Endothelial cell of umbilical vein (primary cell): ENCODE results near the gene SOX9. TPM values are rescaled to one million over a fixed set of nuclear protein-coding genes. Genes with fewer than 3 reads are reported as not detected.

Experiments used
- BruUV-seq: library from RNA; stranded (reverse); fragments of 400-500 nt; replicated peaks from 2 replicates; lab custom pipeline; 2021; lab: Mats Ljungman, UMichigan
- CTCF ChIA-PET: fragments of 300-600, 350-600 bp; sonication (Branson Sonifier 250); formaldehyde crosslinking; loops from one replicate; lab custom pipeline; 2021; ENCODE audit warnings: antibody characterized with exemption, inconsistent platforms; lab: Charles Lee
- POLR2A ChIA-PET: fragments of 300-600, 350-600 bp; sonication (Branson Sonifier 250); formaldehyde crosslinking; loops from one replicate; lab custom pipeline; 2021; ENCODE audit warnings: antibody characterized with exemption, inconsistent platforms; lab: Charles Lee
- DNase-seq: peaks from one replicate; pipeline ENCODE4 v3.0.0-alpha.2; 2011; ENCODE audit warnings: low read depth, low spot score
- FAIRE-seq: peaks from 2 replicates; lab custom pipeline; 2011; peaks lifted over from hg19 to GRCh38; lab: Jason Lieb, UNC
- H2AFZ ChIP-seq: 2 replicates; pipeline ENCODE4 v1.6.0; 2012; ENCODE audit warnings: low read depth, low read length, control low read depth, inconsistent platforms
- H3K27ac ChIP-seq: 2 replicates; pipeline ENCODE4 v1.5.1; 2011; ENCODE audit warnings: low read depth, mild to moderate bottlenecking, control low read depth, low read length, moderate library complexity; ENCODE audit not compliant: insufficient read depth
- H3K27me3 ChIP-seq, 2 experiments: 2 replicates each; pipeline versions ENCODE4 v1.6.0 to v1.6.1; 2011; ENCODE audit warnings: low read length in 2 of 2, mixed read lengths in 1 of 2; ENCODE audit not compliant: control insufficient read depth in 2 of 2, insufficient read depth in 2 of 2
- H3K36me3 ChIP-seq, 2 experiments: 2 replicates in 1 of 2; 3 replicates in 1 of 2; pipeline ENCODE4 v1.5.1; 2011; ENCODE audit warnings: low read length in 2 of 2, mild to moderate bottlenecking in 1 of 2, moderate library complexity in 1 of 2; ENCODE audit not compliant: control insufficient read depth in 2 of 2, insufficient read depth in 2 of 2; ENCODE audit errors: extremely low read depth in 1 of 2
- H3K4me1 ChIP-seq: 3 replicates; pipeline ENCODE4 v1.5.1; 2011; ENCODE audit warnings: mild to moderate bottlenecking, low read length; ENCODE audit not compliant: control insufficient read depth, insufficient read depth; ENCODE audit errors: extremely low read depth
- H3K4me2 ChIP-seq: 2 replicates; pipeline ENCODE4 v1.6.1; 2011; ENCODE audit warnings: low read length, control low read depth, mixed read lengths; ENCODE audit not compliant: insufficient read depth
- H3K4me3 ChIP-seq, 3 experiments: fragments of 200-600 bp in 1 of 3; sonication (generic), shearing (Covaris generic) in 1 of 3; replicated peaks in 1 of 3; 2 replicates each; pipeline ENCODE4 v1.5.1; 2011 to 2016; ENCODE audit warnings: control low read depth in 3 of 3, low read length in 3 of 3, mild to moderate bottlenecking in 2 of 3, inconsistent platforms in 1 of 3, low read depth in 1 of 3, moderate library complexity in 1 of 3; ENCODE audit not compliant: insufficient read depth in 1 of 3
- H3K79me2 ChIP-seq: 2 replicates; pipeline ENCODE4 v1.6.0; 2012; ENCODE audit warnings: low read length, inconsistent platforms; ENCODE audit not compliant: control insufficient read depth, insufficient read depth
- H3K9ac ChIP-seq: replicated peaks from 2 replicates; pipeline ENCODE3; 2011; ENCODE audit warnings: low read length, control low read depth; ENCODE audit not compliant: insufficient read depth; ENCODE audit errors: extremely low read depth
- H3K9me1 ChIP-seq: replicated peaks from 3 replicates; pipeline ENCODE4 v1.6.0; 2011; ENCODE audit warnings: mild to moderate bottlenecking, low read length; ENCODE audit not compliant: control insufficient read depth, insufficient read depth; ENCODE audit errors: extremely low read depth
- H3K9me3 ChIP-seq: replicated peaks from 2 replicates; pipeline ENCODE4 v1.5.1; 2012; ENCODE audit warnings: low read length, inconsistent platforms; ENCODE audit not compliant: control insufficient read depth, insufficient read depth
- H4K20me1 ChIP-seq: replicated peaks from 2 replicates; pipeline ENCODE3; 2011; ENCODE audit warnings: mild to moderate bottlenecking, low read length; ENCODE audit not compliant: control insufficient read depth, insufficient read depth; ENCODE audit errors: extremely low read depth
- CTCF ChIP-seq, 2 donors: IDR thresholded peaks; 1 replicate in 1 of 2; 2 replicates in 1 of 2; pipeline ENCODE4 v1.5.1; 2011; ENCODE audit warnings: low read length in 2 of 2, mild to moderate bottlenecking in 2 of 2, moderate library complexity in 2 of 2, control low read depth in 1 of 2, inconsistent platforms in 1 of 2, low read depth in 1 of 2; ENCODE audit not compliant: insufficient read depth in 1 of 2; ENCODE audit errors: extremely low read depth in 1 of 2
- EZH2 ChIP-seq: IDR thresholded peaks from 2 replicates; pipeline ENCODE4 v1.6.1; 2012; ENCODE audit warnings: borderline replicate concordance, low read depth, mild to moderate bottlenecking, moderate library complexity, low read length, inconsistent platforms; ENCODE audit not compliant: severe bottlenecking
- FOS ChIP-seq: IDR thresholded peaks from 2 replicates; pipeline ENCODE4 v1.6.1; 2011; ENCODE audit warnings: mild to moderate bottlenecking, low read length, moderate library complexity, borderline replicate concordance; ENCODE audit not compliant: insufficient read depth
- GATA2 ChIP-seq: IDR thresholded peaks from 2 replicates; pipeline ENCODE4 v1.7.0; 2011; ENCODE audit warnings: low read depth, mild to moderate bottlenecking, moderate library complexity, mixed read lengths, low read length; ENCODE audit not compliant: insufficient read length, insufficient read depth
- JUN ChIP-seq: IDR thresholded peaks from 2 replicates; pipeline ENCODE4 v1.6.1; 2011; ENCODE audit warnings: borderline replicate concordance, low read depth; ENCODE audit not compliant: insufficient read length, insufficient read depth
- MYC ChIP-seq: IDR thresholded peaks from one replicate; pipeline ENCODE4 v1.6.1; 2011; ENCODE audit warnings: mild to moderate bottlenecking, low read depth, low read length
- POLR2A ChIP-seq: IDR thresholded peaks from 2 replicates; pipeline ENCODE4 v1.6.1; 2012; ENCODE audit warnings: low read depth, mild to moderate bottlenecking, control low read depth, low read length
- POLR2AphosphoS5 ChIP-seq: IDR thresholded peaks from 2 replicates; pipeline ENCODE4 v1.6.1; 2012; ENCODE audit warnings: low read depth, mild to moderate bottlenecking, control low read depth, low read length, moderate library complexity; ENCODE audit not compliant: insufficient read depth
- dilution Hi-C: fragments of 300-500 bp; cut with MboI; formaldehyde crosslinking; loops from one replicate; pipeline ENCODE4 v1.15.0; 2019; ENCODE audit warnings: low sequenced_read_pairs; ENCODE audit not compliant: extremely low pct_ligation_motif_present
- intact Hi-C: fragments of 100-400 bp; cut with micrococcal nuclease; formaldehyde crosslinking; loops from one replicate; pipeline ENCODE4 v1.10.0; 2022
- polyA plus RNA-seq, 4 experiments: library from polyadenylated mRNA; depleted of rRNA in 3 of 4; stranded (reverse) in 3 of 4; unstranded in 1 of 4; fragments of >200 nt; gene quantifications; 2 replicates each; pipeline versions ENCODE4 v1.2.1 to v1.2.3, GENCODE V29; 2011 to 2012; ENCODE audit warnings: missing spikeins in 1 of 4
- total RNA-seq: library from RNA; stranded (reverse); gene quantifications from 2 replicates; pipeline ENCODE4 v1.2.3, GENCODE V29; 2021
- TF ChIP-seq, protein P1 (sequence below): IDR thresholded peaks from 2 replicates; pipeline ENCODE4 v1.6.1; 2011; ENCODE audit not compliant: insufficient read depth, insufficient read length

Gene SOX9
- total and polyA plus RNA-seq, 2 donors (not counting 3 experiments of a cell fraction or from before 2014, with no cell fraction given), result not detected

GRCh38 chr17:72090108-72090507 lies 30.7 kb upstream of the SOX9 start:
- no peak overlapping the region for H2AFZ ChIP-seq
- no peak overlapping the region for H3K4me3 ChIP-seq
- no peak overlapping the region for H3K4me2 ChIP-seq
- CTCF ChIA-PET, result no interaction called here
- H4K20me1 ChIP-seq, result no peaks in the 10 kb centered on the region
- intact Hi-C loops (no loop called here), dilution Hi-C loops (no loop called here)
- H3K4me1 ChIP-seq, result no peaks in the 10 kb centered on the region
- POLR2A ChIA-PET, result no interaction called here
- FAIRE-seq (no peak), DNase-seq (no peak)
- no peak overlapping the region for H3K27ac ChIP-seq
- BruUV-seq, result no TSS peak
- H3K9me3 ChIP-seq, result peaks cover 3% of the 10 kb centered on the region
- no peak overlapping the region for H3K9ac ChIP-seq
- TF ChIP-seq GATA2 (no peak), JUN (no peak), FOS (no peak), CTCF (IDR thresholded peaks at IDR 0.05; ENCODE audit: extremely low read depth in 1 of 2, insufficient read depth in 1 of 2, low read depth in 1 of 2, low read length in 2 of 2) (no peak), POLR2A (no peak), EZH2 (no peak), POLR2AphosphoS5 (no peak), MYC (no peak)
- TF ChIP-seq, protein P1, sequence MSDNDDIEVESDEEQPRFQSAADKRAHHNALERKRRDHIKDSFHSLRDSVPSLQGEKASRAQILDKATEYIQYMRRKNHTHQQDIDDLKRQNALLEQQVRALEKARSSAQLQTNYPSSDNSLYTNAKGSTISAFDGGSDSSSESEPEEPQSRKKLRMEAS, result no peak
- H3K9me1 ChIP-seq, result no peaks in the 10 kb centered on the region
- no peaks in the 10 kb centered on the region for H3K79me2 ChIP-seq
- no peaks in the 10 kb centered on the region for H3K27me3 ChIP-seq
- no peaks in the 10 kb centered on the region for H3K36me3 ChIP-seq
